ENCODE data around the gene AP1S1.
"Not testable (repeated sequence)": the region's sequence is repeated elsewhere in the genome, so short reads cannot be mapped to it uniquely, and the experiment has no call there.

Gene AP1S1

DNA sequence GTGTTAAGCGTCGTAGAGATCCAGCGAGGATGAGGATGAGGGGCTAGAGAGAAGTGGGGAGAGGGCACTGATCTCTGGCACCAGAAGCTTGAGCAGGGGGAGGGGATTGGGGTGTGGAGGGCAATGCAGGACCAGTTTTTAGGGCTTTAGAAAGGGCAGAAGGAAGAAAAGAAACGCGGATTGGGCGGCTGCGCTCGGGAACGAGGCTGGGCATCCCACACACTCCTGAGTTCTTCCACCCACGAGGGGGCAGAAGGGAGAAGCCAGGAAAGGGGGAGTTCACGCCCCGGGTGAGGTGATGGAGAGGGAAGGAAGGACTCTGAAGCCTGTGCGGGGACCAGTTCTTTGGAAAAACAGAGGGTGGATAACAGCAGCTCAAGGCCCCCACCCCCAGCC is 17.2 kb downstream of the AP1S1 start:
- DNase-seq (ENCODE audit: low read depth in 2 of 2): no peak

DNA sequence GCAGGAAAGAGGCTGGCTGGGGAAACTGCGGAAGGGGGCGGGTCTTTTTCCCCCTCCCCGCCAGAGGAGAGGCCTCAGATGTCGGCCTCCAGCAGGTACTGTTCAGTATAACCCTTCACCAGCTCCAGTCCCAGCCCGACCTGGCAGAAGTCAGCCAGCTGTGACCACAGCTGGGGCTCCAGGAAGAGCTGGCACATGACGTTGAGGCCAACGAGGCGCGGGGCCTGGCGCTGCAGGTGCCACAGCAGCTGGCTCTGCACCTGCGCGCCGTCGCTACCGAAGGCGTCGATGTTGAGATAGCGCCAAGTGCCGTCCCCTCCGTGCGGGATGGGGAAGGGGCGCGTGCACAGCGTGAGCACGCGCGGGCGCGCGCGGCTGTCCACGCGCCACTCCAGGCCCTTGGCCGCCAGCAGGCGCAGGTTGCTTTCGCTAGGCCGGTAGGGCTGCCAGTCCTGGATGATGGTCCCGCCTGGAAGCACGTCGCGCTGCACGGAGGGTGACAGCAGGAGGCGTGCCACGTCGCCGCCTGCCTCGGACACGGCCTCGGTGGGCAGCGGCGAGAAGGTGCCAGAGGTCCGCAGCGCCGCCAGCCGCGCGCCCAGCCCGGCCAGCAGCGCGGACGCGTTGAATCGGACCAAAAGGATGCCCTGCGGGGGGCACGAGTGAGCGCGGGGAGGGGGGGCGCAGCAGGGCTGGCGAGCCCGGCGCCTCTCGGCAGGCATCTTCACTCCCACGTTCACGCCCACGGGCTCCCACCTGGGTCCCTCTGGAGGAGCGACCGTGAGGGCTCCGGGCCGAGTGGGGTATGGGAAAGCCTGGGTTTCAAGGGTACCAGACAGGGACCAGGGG is 18.0 kb downstream of the AP1S1 start:
- no peak for DNase-seq (ENCODE audit: low read depth in 2 of 2)

DNA sequence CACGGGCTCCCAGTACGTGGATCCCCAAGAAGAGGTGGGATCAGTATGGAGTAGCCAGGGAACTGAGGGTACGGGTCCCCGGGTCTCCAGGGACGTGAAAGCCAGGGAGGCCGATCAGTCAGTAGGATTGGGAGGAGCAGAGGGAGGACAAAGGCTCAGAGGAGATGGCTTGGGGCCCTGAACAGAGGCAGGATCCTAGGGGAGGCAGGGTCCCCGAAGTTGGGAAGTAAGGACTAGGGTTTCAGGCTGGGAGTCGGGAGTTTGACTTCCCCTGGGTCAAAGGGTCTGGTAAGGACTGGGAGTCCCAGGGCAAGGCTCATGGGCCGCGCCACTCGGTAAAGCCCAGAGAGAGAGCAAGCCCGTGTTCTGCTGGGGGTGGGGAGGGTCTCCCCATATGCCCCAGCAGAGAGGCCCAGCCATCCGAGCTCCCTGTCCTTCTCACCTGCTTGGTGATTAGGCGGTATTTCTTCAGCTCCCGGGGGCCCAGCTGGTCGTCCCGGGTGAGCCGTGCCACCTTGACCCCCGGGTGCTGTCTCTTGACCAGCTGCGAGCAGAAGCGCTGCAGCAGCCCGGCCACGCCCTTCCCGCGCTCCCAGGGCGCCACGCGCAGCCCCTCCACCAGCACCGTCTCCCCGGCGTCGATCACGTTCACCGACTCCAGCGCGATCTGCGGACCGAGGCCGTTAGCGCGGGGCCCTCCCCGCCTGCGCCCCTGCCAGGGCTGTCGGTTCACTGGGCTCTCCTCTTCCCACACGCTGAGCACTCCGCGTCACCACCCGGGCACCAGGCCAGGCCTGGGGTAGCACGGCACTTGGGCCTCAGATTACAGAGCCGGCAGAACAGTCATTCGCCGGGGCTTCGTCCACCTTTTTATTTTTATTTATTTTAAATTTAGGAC is 18.8 kb downstream of the AP1S1 start:
- no peak for DNase-seq (ENCODE audit: low read depth in 2 of 2)

DNA sequence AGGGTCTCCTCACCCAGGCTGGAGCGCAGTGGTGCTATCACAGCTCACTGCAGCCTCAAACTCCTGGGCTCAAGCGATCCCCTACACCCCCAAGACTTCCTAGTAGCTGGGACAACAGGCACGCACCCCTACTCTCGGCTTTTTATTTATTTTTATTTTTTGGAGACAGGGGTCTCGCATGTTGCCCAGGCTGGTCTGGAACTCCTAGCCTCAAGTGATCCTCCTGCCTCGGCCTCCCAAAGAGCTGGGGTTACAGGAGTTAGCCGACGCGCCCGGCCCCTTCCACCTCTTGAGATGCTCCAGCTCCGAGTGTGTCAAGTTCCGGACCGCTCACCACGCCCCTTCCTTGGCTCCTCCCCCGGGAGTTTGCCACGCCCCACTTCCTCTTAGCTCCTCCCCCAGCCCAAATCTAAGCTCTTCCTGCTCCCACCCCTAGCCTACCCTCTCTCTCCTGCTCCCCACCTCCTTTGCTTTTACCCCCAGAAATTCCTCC is 19.5 kb downstream of the AP1S1 start:
- no peak for DNase-seq (ENCODE audit: low read depth in 2 of 2)

DNA sequence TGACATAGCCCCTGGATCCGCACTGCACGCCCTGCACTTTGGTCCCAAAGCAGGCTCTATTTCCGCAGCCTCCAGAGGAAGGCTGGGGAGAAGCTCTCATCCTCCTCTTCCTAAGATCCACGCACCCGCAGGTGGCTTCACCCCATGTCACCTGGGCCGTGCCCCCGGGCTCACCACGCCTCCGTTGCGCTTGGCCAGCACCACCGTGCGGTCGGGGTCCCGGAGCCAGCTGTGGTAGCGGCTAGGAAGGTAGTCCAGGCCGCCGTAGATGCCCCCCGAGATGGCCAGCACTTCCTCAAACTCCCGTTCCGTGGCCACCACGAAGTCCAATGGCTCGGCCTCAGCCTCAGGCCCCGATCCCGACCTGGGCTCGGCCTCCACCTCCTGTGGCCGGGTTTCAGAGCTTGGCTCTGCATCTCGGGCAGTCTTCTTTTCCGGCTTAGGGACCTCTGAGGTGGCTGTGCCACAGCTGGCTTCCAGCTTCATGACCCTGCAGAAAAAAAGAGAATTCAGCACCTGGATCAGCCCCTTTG is 20.1 kb downstream of the AP1S1 start:
- no peak for DNase-seq (ENCODE audit: low read depth in 2 of 2)

DNA sequence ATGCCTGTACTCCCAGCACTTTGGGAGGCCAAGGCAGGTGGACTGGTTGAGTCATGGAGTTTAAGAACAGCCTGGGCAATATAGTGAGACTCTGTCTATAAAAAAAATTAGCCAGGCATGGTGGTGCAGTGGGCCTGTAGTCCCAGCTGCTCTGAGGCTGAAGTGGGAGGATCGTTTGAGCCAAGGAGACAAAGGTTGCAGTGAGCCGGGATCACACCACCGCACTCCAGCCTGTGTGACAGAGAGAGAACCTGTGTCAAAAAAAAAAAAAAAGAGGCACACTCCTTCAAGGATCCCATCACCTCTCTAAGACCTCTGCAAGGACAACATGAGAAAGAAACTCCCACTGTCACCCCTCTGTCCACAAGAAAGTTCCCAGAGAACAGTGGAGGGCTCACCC is 21.4 kb downstream of the AP1S1 start:
- DNase-seq (ENCODE audit: low read depth in 2 of 2): no peak

DNA sequence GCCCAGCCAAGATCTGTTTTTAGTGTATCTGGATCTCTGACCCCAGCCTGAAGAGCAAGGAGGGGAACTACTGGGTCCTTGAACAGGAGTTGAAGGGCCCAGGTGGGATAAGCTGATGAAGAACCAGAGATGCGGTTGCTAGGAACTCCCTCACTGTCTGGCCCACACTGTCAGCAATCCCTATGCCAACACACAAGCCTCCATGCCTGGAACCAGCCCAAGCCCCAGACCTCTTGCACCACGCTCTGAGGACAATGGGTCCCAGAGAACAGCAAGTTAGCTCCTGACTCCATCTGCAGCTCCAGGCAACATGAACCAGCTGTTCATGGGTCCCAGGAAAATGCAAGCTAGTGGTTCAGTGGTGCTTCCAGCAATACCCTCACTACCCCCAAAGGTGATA is 23.4 kb downstream of the AP1S1 start:
- DNase-seq (ENCODE audit: low read depth in 2 of 2): no peak

DNA sequence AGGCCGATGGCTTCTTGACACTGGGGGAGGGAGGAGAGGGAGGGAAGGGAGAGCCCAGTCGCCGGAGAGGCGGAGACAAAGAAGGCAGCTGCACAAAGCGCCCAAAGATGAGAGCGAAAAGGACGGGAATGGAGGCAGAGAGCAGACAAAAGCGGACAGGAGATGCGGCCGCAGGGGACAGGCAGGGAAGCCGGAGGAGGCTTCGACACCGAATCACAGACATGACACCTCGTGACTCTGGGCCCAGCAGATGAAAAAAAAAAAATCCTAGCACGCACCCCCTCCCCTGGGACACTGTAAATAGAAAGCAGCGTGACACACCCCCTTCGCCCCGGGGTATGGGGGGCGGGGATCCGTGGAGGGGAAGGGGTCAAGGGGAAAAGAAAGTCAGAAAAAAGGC is 24.8 kb downstream of the AP1S1 start:
- DNase-seq (ENCODE audit: low read depth in 2 of 2): no peak

DNA sequence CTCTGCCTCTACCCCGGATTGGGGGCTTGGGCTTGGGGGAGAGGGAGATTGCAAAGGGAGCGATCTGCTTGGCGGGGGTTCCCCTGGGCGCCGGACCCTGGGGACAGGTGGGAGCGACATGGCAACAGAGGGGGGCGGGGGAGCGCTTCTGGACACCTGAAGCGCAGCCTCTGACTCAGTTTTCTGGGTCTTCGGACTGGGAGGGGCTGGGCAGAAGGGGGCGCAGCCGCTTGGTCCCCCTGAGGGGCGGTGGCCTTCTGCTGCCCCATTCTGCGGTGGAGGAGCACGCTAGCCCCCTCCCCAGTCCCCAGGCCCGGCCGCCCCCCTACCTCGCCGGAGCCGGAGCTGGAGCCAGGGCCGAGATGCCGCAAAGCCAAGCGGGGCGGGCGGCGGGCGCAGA is 25.4 kb downstream of the AP1S1 start:
- DNase-seq (ENCODE audit: low read depth in 2 of 2): no peak

DNA sequence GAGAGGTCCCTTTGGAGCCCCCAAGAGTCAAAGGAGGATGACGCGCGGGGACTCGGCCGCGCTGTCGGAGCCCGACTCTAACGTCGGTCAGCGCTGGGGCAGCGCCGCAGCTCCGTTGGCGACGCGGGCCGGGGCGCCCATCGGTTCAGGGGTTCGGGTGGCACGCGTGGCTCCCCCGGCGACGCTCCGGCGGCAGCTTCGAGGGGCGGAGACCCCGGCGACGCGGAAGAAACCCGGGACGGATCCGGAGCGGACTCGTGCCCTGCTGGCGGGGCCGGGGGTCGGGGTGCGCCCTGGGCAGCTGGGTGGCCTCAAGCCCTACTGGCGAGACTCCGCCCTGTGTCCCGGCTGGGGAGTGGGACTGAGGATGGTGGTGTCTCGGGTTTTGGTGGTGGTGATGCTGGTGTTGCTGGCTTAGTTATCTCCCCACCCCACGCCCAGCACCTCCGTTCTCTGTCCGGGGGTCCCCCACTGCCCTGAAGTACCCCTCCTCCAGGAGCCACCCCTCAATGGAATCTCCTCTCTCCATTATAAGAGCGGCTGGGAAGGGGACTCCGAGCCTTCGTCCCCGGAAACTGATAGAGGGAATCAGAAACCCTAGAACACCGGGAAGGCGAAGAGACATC is 26.0 kb downstream of the AP1S1 start, which contains the start of gene NAT16:
TSS of gene NAT16 (minus strand) at position 164 of the 626 bp plus-strand sequence. CDS start 5,486 bp downstream, outside the sequence.
- no peak for DNase-seq (ENCODE audit: low read depth in 2 of 2)

DNA sequence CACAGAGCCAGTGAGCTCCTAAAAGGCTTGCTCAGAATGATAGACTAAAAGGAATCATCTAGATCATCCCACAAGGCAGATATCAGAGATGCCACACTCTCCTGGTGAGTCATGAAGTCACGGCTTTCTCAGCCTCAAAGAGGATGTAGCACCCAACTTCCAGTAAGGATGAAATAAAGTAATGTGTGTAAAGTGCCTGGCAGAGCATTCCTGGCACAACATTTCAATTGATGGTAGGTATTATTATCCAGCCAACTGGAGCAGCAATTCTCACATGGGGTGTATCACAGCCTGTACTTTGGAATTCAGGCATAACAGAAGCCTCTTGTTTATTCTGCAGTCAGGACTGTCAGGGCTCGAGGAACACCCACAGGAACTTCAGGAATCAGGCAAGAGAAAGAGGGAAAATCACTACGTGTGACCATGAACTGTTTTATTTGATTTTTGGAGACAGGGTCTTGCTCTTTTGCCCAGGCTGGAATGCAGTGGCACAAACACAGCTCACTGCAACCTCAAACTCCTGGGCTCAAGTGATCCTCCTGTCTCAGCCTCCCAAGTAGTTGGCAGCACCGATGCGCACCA is 31.1 kb downstream of the AP1S1 start:
- no peak for DNase-seq (ENCODE audit: low read depth in 2 of 2)

DNA sequence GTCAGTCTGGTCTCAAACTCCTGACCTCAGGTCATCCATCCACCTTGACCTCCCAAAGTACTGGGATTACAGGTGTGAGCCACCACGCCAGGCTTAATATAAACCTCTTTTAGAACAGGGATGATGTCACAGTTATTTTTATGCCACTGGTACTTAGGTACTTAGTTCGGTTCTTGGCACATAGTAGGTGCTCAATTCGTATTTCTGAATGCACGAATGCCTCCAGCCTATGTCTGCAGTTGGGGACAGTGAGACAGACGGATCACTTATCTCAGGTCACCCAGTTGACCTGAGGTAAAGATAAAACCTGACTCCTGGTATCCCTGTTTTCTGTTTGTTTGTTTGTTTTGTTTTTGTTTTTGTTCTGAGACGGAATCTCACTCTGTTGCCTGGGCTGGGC is 31.9 kb downstream of the AP1S1 start:
- no peak for DNase-seq (ENCODE audit: low read depth in 2 of 2)

DNA sequence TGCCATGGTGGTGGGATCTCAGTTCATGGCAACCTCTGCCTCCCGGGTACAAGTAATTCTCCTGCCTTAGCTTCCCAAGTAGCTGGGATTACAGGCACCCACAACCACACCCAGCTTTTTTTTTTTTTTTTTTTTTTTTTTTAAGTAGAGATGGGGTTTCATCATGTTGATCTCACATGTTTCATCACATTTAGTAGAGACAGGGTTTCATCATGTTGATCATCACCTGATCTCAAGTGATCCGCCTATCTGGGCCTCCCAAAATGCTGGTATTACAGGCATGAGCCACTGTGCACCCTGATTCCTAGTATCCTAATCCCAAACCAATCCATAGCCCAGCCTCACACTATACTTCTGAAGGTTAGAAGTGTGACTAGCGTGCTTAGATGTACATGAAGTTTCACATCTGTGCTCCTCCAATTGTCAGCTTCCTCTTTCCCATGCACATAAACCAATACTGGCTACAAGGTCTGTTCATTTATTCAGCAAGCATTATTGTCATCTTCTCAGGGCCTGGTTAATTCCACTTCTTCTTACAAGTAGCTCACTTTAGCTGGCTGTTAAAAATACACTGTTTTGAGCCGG is 32.7 kb downstream of the AP1S1 start:
- DNase-seq (ENCODE audit: low read depth in 2 of 2): no peak

DNA sequence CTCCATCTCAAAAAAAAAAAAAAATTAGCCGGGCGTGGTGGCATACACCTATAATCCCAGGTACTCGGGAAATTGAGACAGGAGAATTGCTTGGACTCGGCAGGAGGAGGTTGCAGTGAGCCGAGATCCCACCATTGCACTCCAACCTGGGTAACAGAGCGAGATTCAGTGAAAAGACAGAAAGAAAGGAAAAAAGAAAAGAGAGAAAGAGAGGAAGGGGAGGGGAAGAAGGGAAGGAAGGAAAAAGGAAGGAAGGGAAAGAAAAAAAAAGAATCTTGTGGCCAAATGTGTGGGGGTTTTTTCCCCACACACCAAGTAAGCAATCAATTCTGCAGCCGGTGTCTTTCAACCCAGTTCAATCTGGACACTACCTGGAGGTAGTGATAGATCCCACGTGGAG is 34.8 kb downstream of the AP1S1 start:
- no peak for DNase-seq (ENCODE audit: low read depth in 2 of 2)

DNA sequence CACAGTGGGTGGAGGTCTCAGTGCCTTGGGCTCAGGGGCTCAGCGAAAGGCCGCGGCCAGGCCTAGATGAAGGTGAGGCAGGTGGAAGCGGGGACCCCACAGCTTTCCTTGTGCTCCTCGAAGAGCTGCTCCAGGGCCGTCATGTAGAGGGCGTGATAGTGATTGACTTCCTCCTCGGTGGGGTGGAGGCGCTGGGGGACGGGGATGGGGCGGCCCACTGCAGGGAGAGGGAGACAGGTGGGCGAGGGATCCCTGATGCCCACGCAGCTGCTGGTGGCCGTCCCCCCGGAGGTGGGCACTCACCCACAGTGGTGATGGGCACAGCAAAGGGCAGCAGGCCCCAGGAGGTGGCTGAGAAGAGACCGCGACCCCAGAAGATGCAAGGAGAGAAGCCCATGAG is 41.6 kb downstream of the AP1S1 start:
- DNase-seq (ENCODE audit: low read depth in 2 of 2): no peak

DNA sequence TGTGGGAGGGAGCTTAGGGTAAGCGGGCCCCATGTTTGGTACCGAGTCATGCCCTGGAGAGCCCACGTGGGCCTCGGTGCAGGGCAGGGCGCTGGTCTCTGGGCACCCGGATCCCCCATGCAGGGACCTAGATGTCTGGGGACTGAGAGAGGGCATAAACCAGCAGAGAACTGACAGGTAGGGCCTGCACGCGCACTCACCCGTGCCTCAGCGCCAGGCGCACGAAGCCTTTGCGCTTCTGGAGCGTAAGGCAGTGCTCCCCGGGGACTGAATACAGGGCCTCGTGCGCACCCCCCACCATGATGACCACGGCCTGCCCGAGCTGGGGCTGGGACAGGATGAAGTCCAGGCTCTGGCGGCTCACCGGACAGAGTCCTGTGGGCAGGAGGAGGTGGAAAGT is 43.7 kb downstream of the AP1S1 start:
- no peak for DNase-seq (ENCODE audit: low read depth in 2 of 2)

DNA sequence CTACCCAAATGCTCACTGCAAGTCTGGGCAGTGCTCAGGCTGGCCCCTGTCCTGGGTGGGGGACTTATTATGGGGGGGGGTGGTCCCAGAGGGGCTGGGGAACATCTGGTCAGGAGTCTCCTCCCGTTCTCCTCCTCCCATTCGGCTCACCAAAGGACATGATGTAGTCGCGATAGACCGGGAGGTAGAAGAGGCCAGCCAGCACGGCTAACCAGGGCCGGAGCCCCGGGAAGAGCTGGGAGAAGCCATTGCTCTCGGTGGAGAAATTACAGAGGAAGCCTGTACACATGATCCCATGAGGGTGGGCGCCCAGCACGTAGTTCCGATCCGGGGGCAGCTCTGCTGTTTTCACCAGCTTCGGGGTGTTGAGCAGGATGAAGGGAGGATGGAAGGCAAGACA is 44.2 kb downstream of the AP1S1 start:
- no peak for DNase-seq (ENCODE audit: low read depth in 2 of 2)

DNA sequence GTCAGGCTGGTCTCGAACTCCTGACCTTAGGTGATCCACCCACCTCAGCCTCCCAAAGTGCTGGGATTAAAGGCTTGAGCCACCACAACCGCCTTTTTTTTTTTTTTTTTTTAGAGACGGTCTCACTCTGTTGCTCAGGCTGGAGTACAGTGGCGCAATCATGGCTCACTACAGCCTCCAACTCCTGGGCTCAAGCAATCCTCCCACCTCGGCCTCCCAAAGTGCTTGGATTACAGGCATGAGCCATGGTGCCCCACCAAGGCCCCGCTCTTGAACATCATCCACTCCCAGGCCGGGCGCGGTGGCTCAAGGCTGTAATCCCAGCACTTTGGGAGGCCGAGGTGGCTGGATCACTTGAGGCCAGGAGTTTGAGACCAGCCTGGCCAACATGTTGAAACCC is 45.2 kb downstream of the AP1S1 start:
- DNase-seq (ENCODE audit: low read depth in 2 of 2): not testable (repeated sequence)

DNA sequence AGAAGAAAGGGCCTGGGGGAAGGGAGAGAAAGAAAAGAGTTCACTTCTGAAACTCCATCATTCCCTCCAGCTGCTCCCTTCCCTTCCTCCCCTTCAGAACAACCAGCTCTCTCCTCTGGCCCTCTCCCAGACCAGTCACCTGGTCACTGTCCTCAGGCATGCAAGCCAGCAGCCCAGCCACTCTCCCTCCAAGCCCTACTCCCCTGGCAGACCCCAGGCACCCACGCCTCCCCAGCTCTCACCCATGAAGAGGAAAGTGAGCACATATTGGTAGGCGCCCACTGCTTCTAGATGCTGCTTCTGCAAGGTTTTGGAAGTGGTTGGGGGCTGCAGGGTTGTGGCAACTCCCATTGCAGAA is 46.2 kb downstream of the AP1S1 start:
- no peak for DNase-seq (ENCODE audit: low read depth in 2 of 2)

DNA sequence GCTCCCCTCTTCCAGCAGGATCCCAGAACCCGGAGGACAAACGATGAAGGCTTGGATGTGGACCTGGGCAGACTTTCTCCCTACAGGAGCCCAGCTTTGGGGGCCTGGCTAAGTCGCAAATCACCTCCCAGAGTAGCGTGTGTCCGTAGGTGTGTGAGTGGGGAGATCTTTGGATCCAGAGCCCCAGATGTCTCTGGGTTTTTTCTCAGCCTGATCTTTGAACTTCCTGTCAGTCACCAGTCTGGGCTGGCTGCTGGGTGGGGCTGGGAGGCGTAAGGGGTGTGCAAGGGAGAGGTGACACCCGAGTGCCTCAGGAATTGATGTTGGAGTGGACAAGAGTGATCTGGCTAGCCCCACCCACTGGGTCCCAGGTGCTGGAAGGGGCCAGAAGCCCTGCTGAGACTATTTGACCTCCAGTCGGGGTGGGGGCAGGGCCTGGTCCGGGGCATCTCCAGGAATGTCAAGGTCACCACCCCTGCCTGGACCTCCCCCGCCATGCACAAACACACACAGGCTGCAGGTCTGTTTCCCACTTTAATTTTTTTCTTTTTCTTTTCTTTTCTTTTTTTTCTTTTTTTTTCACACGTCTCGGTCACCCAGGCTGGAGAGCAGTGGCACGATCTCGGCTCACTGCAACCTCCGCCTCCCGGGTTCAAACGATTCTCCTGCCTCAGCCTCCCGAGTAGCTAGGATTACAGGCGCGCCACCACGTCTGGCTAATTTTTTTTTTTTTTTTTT is 46.8 kb downstream of the AP1S1 start, which contains the start of gene MOGAT3:
TSS of gene MOGAT3 (minus strand) at position 175 of the 738 bp plus-strand sequence. CDS start 182 bp downstream, outside the sequence.
- DNase-seq (ENCODE audit: low read depth in 2 of 2): no peak

Data from fibroblast of skin of left quadriceps (primary cell).